GM13976 (cell line): ENCODE results near the gene DPYSL5.

Experiments
- DNase-seq: peaks from one replicate; pipeline ENCODE4 v3.0.0; 2012; ENCODE audit warnings: low spot score
- CTCF ChIP-seq: IDR thresholded peaks from 2 replicates; pipeline ENCODE4 v1.5.1; 2012; ENCODE audit warnings: borderline replicate concordance, mild to moderate bottlenecking; ENCODE audit not compliant: insufficient read depth; ENCODE audit errors: extremely low read depth, missing control alignments, control extremely low read depth
- in situ Hi-C: fragments of 300-500 bp; cut with MboI; formaldehyde crosslinking; loops from one replicate; pipeline ENCODE4 v1.12.0; 2022; ENCODE audit warnings: low sequenced_read_pairs, mixed read lengths, inconsistent platforms; ENCODE audit not compliant: unreplicated experiment

DPYSL5 gene

GRCh38 chr2:26978061-26978596 lies 130.2 kb downstream of the DPYSL5 start:
- in situ Hi-C loops: no loop called here
- DNase-seq: no peak
- no peak for TF ChIP-seq CTCF

- DNase-seq: no peak
- in situ Hi-C loops: no loop called here
- TF ChIP-seq CTCF: no peak
These were observed 131.8 kb downstream of the DPYSL5 start for GRCh38 chr2:26979741-26980140.

- in situ Hi-C loops: no loop called here
- no peak for TF ChIP-seq CTCF
- DNase-seq: no peak
These were observed 133.0 kb downstream of the DPYSL5 start for GRCh38 chr2:26980971-26981370.

- DNase-seq: no peak
- in situ Hi-C loops: no loop called here
- peak; percentile 21 for TF ChIP-seq CTCF
These were observed 134.3 kb downstream of the DPYSL5 start for GRCh38 chr2:26982102-26982742.

- in situ Hi-C loops: no loop called here
- DNase-seq: no peak
- no peak for TF ChIP-seq CTCF
These were observed 135.8 kb downstream of the DPYSL5 start for GRCh38 chr2:26983746-26984145.

GRCh38 chr2:26985807-26986206 lies 137.9 kb downstream of the DPYSL5 start:
- DNase-seq: no peak
- no peak for TF ChIP-seq CTCF
- in situ Hi-C loops: no loop called here

GRCh38 chr2:26986576-26986975 lies 138.6 kb downstream of the DPYSL5 start:
- no peak for TF ChIP-seq CTCF
- in situ Hi-C loops: no loop called here
- DNase-seq: no peak
